WTC11 (cell line): ENCODE measurements around the gene CD226. TPM values are rescaled to one million over a fixed set of nuclear protein-coding genes. Genes with fewer than 3 reads are reported as not detected.
"Not testable (repeated sequence)": the region's sequence is repeated elsewhere in the genome, so short reads cannot be mapped to it uniquely, and the experiment has no call there.

Experiments used
- ATAC-seq: fragments of 200-7000 bp; cut with Tn5 transposase; 2 replicates; pipeline ENCODE4 v1.10.0; 2021; ENCODE audit warnings: mild to moderate bottlenecking, moderate library complexity
- CTCF ChIA-PET: fragments of 300-600 bp; sonication (Branson Sonifier 250); formaldehyde crosslinking; loops from one replicate; lab custom pipeline; 2021; ENCODE audit warnings: antibody characterized with exemption; lab: Charles Lee
- POLR2A ChIA-PET: fragments of 350-600 bp; sonication (Branson Sonifier 250); formaldehyde crosslinking; loops from one replicate; lab custom pipeline; 2021; ENCODE audit warnings: antibody characterized with exemption; lab: Charles Lee
- DNase-seq: peaks from one replicate; pipeline ENCODE4 v3.0.0; 2021; ENCODE audit warnings: low spot score
- H3K27ac Mint-ChIP-seq: 2 replicates; pipeline ENCODE4 v1.8.0; 2021; ENCODE audit warnings: mixed read lengths
- H3K27me3 Mint-ChIP-seq: 2 replicates; pipeline ENCODE4 v1.8.0; 2021; ENCODE audit warnings: low read depth, mild to moderate bottlenecking, moderate library complexity, mixed read lengths
- H3K36me3 Mint-ChIP-seq: 2 replicates; pipeline ENCODE4 v1.8.0; 2021; ENCODE audit warnings: mixed read lengths
- H3K4me1 Mint-ChIP-seq: 2 replicates; pipeline ENCODE4 v1.8.0; 2022; ENCODE audit warnings: mixed read lengths
- H3K4me3 Mint-ChIP-seq: 2 replicates; pipeline ENCODE4 v1.8.0; 2021; ENCODE audit warnings: mild to moderate bottlenecking, moderate library complexity, mixed read lengths
- H3K9me3 Mint-ChIP-seq: 2 replicates; pipeline ENCODE4 v1.8.0; 2021; ENCODE audit warnings: mixed read lengths
- EMX1 ChIP-seq: fragments of 250-450 bp; sonication (Bioruptor Pico); IDR thresholded peaks from 2 replicates; pipeline ENCODE4 v1.8.0; 2021; ENCODE audit warnings: mild to moderate bottlenecking
- GRHL2 ChIP-seq: fragments of 250-450 bp; sonication (Bioruptor Pico); IDR thresholded peaks from 2 replicates; pipeline ENCODE4 v1.8.0; 2022; ENCODE audit warnings: mild to moderate bottlenecking, moderate library complexity; ENCODE audit not compliant: insufficient replicate concordance, severe bottlenecking
- GTF2I ChIP-seq: fragments of 250-450 bp; sonication (Bioruptor Pico); conservative IDR thresholded peaks from 2 replicates; pipeline ENCODE4 v1.4.0; 2021; ENCODE audit warnings: mild to moderate bottlenecking
- IRF2 ChIP-seq: sonication (generic); formaldehyde crosslinking; IDR thresholded peaks from 2 replicates; pipeline ENCODE4 v1.8.0; 2022; ENCODE audit warnings: low read depth, missing genetic modification reagents, borderline replicate concordance
- JAZF1 ChIP-seq: fragments of 250-450 bp; sonication (Bioruptor Pico); IDR thresholded peaks from 2 replicates; pipeline ENCODE4 v1.9.0; 2021; ENCODE audit warnings: moderate library complexity, mild to moderate bottlenecking, inconsistent platforms
- MYBL2 ChIP-seq: sonication (generic); formaldehyde crosslinking; IDR thresholded peaks from 2 replicates; pipeline ENCODE4 v1.8.1; 2023; ENCODE audit warnings: mild to moderate bottlenecking, moderate library complexity, missing genetic modification reagents
- RORB ChIP-seq: fragments of 250-450 bp; sonication (Bioruptor Pico); IDR thresholded peaks from 2 replicates; pipeline ENCODE4 v1.9.0; 2021; ENCODE audit warnings: mild to moderate bottlenecking
- TCF7 ChIP-seq: sonication (generic); formaldehyde crosslinking; IDR thresholded peaks from 2 replicates; pipeline ENCODE4 v1.8.0; 2022; ENCODE audit warnings: mild to moderate bottlenecking, low read depth, missing genetic modification reagents, moderate library complexity
- ZBTB21 ChIP-seq: sonication (generic); formaldehyde crosslinking; IDR thresholded peaks from 2 replicates; pipeline ENCODE4 v1.8.1; 2023; ENCODE audit warnings: mild to moderate bottlenecking, missing genetic modification reagents, borderline replicate concordance
- ZNF423 ChIP-seq: fragments of 250-450 bp; sonication (Bioruptor Pico); IDR thresholded peaks from 2 replicates; pipeline ENCODE4 v2.1.2; 2022; ENCODE audit warnings: mild to moderate bottlenecking, moderate library complexity
- total RNA-seq: library from RNA; stranded (reverse); gene quantifications from 3 replicates; pipeline ENCODE4 v1.2.3, GENCODE V29; 2021
- TF ChIP-seq, protein P1 (sequence below): sonication (generic); formaldehyde crosslinking; IDR thresholded peaks from 2 replicates; pipeline ENCODE4 v1.8.0; 2022; ENCODE audit warnings: mild to moderate bottlenecking, missing genetic modification reagents
- TF ChIP-seq, protein P2 (sequence below): fragments of 250-450 bp; sonication (Bioruptor Pico); IDR thresholded peaks from 2 replicates; pipeline ENCODE4 v1.9.0; 2021; ENCODE audit warnings: mild to moderate bottlenecking
- TF ChIP-seq, protein P3 (sequence below): sonication (generic); formaldehyde crosslinking; IDR thresholded peaks from 2 replicates; pipeline ENCODE4 v1.8.1; 2022; ENCODE audit warnings: mild to moderate bottlenecking, moderate library complexity, missing genetic modification reagents
- TF ChIP-seq, protein P4 (sequence below): sonication (generic); formaldehyde crosslinking; IDR thresholded peaks from 2 replicates; pipeline ENCODE4 v1.8.0; 2022; ENCODE audit warnings: mild to moderate bottlenecking, missing genetic modification reagents
- TF ChIP-seq, protein P5 (sequence below): sonication (generic); formaldehyde crosslinking; IDR thresholded peaks from 2 replicates; pipeline ENCODE4 v1.8.0; 2022; ENCODE audit warnings: mild to moderate bottlenecking, missing genetic modification reagents
- TF ChIP-seq, protein P6 (sequence below): fragments of 250-450 bp; sonication (Bioruptor Pico); IDR thresholded peaks from 2 replicates; pipeline ENCODE4 v2.1.2; 2022; ENCODE audit warnings: mild to moderate bottlenecking, moderate library complexity
- TF ChIP-seq, protein P7 (sequence below): fragments of 250-450 bp; sonication (Bioruptor Pico); IDR thresholded peaks from 2 replicates; pipeline ENCODE4 v1.9.0; 2021; ENCODE audit warnings: moderate library complexity, mild to moderate bottlenecking, inconsistent platforms, borderline replicate concordance
- TF ChIP-seq, protein P8 (sequence below): fragments of 250-450 bp; sonication (Bioruptor Pico); IDR thresholded peaks from 2 replicates; pipeline ENCODE4 v1.9.0; 2021; ENCODE audit warnings: mild to moderate bottlenecking, borderline replicate concordance

CD226 gene
- total RNA-seq, 1 experiment from 2014 or later, result 0.24 TPM

DNA sequence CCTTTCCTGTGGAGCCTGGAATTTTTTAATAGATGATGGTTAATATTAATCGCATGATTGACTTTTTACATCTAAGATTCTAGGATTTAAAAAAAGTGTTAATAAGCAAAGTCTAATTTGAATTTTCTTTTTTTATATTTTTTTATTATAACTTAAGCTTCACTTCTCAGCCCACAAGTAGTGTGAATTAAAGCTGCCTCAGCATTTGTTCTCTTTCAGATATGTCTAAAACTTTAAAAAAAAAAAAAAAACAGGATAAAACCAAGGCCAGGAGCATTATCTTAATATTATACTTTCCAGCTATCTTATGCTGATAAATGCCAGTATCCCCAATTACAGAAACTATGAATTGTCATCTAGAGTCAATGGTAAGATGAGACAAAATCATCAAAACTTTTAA, 109.7 kb downstream of the CD226 start:
- H3K9me3 Mint-ChIP-seq, result 0 out of 2 replicates have a peak, but pooled peaks cover 3% of the 10 kb centered on the region
- no peak for TF ChIP-seq MYBL2 (CRISPR knock-in tag)
- TF ChIP-seq RORB, result no peak
- no peak for TF ChIP-seq ZBTB21
- TF ChIP-seq GTF2I, result no peak
- TF ChIP-seq, protein P1, sequence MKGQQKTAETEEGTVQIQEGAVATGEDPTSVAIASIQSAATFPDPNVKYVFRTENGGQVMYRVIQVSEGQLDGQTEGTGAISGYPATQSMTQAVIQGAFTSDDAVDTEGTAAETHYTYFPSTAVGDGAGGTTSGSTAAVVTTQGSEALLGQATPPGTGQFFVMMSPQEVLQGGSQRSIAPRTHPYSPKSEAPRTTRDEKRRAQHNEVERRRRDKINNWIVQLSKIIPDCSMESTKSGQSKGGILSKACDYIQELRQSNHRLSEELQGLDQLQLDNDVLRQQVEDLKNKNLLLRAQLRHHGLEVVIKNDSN (CRISPR knock-in tag), result no peak
- TF ChIP-seq GRHL2, result no peak
- TF ChIP-seq, protein P2, sequence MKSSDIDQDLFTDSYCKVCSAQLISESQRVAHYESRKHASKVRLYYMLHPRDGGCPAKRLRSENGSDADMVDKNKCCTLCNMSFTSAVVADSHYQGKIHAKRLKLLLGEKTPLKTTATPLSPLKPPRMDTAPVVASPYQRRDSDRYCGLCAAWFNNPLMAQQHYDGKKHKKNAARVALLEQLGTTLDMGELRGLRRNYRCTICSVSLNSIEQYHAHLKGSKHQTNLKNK, result no peak
- TF ChIP-seq, protein P3, sequence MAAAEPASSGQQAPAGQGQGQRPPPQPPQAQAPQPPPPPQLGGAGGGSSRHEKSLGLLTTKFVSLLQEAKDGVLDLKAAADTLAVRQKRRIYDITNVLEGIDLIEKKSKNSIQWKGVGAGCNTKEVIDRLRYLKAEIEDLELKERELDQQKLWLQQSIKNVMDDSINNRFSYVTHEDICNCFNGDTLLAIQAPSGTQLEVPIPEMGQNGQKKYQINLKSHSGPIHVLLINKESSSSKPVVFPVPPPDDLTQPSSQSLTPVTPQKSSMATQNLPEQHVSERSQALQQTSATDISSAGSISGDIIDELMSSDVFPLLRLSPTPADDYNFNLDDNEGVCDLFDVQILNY, result no peak
- TF ChIP-seq, protein P4, sequence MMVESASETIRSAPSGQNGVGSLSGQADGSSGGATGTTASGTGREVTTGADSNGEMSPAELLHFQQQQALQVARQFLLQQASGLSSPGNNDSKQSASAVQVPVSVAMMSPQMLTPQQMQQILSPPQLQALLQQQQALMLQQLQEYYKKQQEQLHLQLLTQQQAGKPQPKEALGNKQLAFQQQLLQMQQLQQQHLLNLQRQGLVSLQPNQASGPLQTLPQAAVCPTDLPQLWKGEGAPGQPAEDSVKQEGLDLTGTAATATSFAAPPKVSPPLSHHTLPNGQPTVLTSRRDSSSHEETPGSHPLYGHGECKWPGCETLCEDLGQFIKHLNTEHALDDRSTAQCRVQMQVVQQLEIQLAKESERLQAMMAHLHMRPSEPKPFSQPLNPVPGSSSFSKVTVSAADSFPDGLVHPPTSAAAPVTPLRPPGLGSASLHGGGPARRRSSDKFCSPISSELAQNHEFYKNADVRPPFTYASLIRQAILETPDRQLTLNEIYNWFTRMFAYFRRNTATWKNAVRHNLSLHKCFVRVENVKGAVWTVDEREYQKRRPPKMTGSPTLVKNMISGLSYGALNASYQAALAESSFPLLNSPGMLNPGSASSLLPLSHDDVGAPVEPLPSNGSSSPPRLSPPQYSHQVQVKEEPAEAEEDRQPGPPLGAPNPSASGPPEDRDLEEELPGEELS (CRISPR knock-in tag), result no peak
- TF ChIP-seq IRF2 (CRISPR knock-in tag), result no peak
- TF ChIP-seq, all 79 proteins: peak for 0
- Mint-ChIP-seq H3K4me1 (peaks cover 8% of the 10 kb centered on the region), H3K27me3 (no peaks in the 10 kb centered on the region), H3K4me3 (no peak overlapping the region), H3K36me3 (no peaks in the 10 kb centered on the region), H3K27ac (no peak overlapping the region)
- CTCF ChIA-PET, result interaction anchor here (1.4 kb wide), 2 partner anchors 17 to 171 kb away, joined by 3 read pairs; no protein-coding TSS in a partner anchor
- DNase-seq (no peak), ATAC-seq (no peak)
- POLR2A ChIA-PET, result no interaction called here

DNA sequence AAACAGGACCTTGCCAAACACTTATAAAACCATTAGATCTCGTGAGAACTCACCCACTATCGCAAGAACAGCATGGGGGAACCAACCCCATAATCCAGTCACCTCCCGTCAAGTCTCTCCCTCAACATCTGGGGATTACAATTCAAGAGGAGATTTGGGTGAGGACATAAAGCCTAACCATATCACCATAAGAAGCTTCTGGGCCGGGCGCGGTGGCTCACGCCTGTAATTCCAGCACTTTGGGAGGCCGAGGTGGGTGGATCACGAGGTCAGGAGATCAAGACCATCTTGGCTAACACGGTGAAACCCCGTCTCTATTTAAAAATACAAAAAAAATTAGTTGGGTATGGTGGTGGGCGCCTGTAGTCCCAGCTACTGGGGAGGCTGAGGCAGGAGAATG, 112.7 kb downstream of the CD226 start:
- H3K4me3 Mint-ChIP-seq, H3K4me1 Mint-ChIP-seq, H3K9me3 Mint-ChIP-seq, CTCF ChIA-PET, DNase-seq, ATAC-seq, H3K27me3 Mint-ChIP-seq, H3K36me3 Mint-ChIP-seq, POLR2A ChIA-PET, H3K27ac Mint-ChIP-seq: not testable (repeated sequence)

DNA sequence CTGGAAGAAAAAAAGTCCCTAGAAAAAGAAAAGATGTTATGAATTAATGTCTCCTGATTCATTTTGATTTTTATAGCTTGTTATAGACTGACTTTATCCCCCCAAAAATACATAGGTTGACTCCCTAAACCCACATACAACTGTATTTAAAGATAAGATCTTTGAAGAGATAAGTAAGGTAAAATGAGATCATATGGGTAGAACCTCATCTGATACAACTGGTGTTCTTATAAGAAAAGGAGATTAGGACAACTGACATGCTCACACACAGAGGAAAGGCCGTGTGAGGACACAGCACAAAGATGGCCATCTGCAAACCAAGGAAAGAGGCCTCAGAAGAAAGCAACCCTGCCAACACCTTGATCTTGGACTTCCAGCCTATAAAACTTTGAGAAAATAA, 117.5 kb downstream of the CD226 start:
- TF ChIP-seq, protein P5, sequence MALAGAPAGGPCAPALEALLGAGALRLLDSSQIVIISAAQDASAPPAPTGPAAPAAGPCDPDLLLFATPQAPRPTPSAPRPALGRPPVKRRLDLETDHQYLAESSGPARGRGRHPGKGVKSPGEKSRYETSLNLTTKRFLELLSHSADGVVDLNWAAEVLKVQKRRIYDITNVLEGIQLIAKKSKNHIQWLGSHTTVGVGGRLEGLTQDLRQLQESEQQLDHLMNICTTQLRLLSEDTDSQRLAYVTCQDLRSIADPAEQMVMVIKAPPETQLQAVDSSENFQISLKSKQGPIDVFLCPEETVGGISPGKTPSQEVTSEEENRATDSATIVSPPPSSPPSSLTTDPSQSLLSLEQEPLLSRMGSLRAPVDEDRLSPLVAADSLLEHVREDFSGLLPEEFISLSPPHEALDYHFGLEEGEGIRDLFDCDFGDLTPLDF (CRISPR knock-in tag), result no peak
- TF ChIP-seq, protein P6, sequence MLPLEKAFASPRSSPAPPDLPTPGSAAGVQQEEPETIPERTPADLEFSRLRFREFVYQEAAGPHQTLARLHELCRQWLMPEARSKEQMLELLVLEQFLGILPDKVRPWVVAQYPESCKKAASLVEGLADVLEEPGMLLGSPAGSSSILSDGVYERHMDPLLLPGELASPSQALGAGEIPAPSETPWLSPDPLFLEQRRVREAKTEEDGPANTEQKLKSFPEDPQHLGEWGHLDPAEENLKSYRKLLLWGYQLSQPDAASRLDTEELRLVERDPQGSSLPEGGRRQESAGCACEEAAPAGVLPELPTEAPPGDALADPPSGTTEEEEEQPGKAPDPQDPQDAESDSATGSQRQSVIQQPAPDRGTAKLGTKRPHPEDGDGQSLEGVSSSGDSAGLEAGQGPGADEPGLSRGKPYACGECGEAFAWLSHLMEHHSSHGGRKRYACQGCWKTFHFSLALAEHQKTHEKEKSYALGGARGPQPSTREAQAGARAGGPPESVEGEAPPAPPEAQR (CRISPR knock-in tag), result no peak
- TF ChIP-seq, protein P7, sequence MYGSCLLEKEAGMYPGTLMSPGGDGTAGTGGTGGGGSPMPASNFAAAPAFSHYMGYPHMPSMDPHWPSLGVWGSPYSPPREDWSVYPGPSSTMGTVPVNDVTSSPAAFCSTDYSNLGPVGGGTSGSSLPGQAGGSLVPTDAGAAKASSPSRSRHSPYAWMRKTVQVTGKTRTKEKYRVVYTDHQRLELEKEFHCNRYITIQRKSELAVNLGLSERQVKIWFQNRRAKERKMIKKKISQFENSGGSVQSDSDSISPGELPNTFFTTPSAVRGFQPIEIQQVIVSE (CRISPR knock-in tag), result no peak
- TF ChIP-seq TCF7 (CRISPR knock-in tag) (no peak), GRHL2 (no peak), ZNF423 (CRISPR knock-in tag) (no peak), JAZF1 (CRISPR knock-in tag) (no peak), EMX1 (no peak)
- TF ChIP-seq, protein P8, sequence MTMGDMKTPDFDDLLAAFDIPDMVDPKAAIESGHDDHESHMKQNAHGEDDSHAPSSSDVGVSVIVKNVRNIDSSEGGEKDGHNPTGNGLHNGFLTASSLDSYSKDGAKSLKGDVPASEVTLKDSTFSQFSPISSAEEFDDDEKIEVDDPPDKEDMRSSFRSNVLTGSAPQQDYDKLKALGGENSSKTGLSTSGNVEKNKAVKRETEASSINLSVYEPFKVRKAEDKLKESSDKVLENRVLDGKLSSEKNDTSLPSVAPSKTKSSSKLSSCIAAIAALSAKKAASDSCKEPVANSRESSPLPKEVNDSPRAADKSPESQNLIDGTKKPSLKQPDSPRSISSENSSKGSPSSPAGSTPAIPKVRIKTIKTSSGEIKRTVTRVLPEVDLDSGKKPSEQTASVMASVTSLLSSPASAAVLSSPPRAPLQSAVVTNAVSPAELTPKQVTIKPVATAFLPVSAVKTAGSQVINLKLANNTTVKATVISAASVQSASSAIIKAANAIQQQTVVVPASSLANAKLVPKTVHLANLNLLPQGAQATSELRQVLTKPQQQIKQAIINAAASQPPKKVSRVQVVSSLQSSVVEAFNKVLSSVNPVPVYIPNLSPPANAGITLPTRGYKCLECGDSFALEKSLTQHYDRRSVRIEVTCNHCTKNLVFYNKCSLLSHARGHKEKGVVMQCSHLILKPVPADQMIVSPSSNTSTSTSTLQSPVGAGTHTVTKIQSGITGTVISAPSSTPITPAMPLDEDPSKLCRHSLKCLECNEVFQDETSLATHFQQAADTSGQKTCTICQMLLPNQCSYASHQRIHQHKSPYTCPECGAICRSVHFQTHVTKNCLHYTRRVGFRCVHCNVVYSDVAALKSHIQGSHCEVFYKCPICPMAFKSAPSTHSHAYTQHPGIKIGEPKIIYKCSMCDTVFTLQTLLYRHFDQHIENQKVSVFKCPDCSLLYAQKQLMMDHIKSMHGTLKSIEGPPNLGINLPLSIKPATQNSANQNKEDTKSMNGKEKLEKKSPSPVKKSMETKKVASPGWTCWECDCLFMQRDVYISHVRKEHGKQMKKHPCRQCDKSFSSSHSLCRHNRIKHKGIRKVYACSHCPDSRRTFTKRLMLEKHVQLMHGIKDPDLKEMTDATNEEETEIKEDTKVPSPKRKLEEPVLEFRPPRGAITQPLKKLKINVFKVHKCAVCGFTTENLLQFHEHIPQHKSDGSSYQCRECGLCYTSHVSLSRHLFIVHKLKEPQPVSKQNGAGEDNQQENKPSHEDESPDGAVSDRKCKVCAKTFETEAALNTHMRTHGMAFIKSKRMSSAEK (CRISPR knock-in tag), result no peak
- TF ChIP-seq, protein P4 (CRISPR knock-in tag), result no peak
- no peak for DNase-seq
- no peaks in the 10 kb centered on the region for H3K4me1 Mint-ChIP-seq
- POLR2A ChIA-PET, result no interaction called here
- H3K27ac Mint-ChIP-seq, result no peak overlapping the region
- CTCF ChIA-PET, result no interaction called here
- H3K4me3 Mint-ChIP-seq, result no peak overlapping the region
- ATAC-seq, result no peak
- H3K36me3 Mint-ChIP-seq, result no peaks in the 10 kb centered on the region
- H3K27me3 Mint-ChIP-seq, result no peaks in the 10 kb centered on the region
- no peaks in the 10 kb centered on the region for H3K9me3 Mint-ChIP-seq
